Prostate gland (tissue), 2 donors: ENCODE results near the gene DST. TPM values are rescaled to one million over a fixed set of nuclear protein-coding genes. Genes with fewer than 3 reads are reported as not detected.

Source experiments
- DNase-seq: peaks from one replicate; pipeline ENCODE4 v3.0.0-alpha.2; 2019; ENCODE audit warnings: low spot score
- H3K27ac ChIP-seq, 2 donors: fragments of 200-600 bp; sonication (generic); 2 replicates each; pipeline ENCODE4 v1.5.1; 2017 to 2019
- H3K27me3 ChIP-seq: fragments of 200-600 bp; sonication (generic); replicated peaks from 2 replicates; pipeline ENCODE4 v1.5.1; 2019; ENCODE audit not compliant: insufficient read depth
- H3K36me3 ChIP-seq, 2 donors: fragments of 200-600 bp; sonication (generic); 1 replicate in 1 of 2; 2 replicates in 1 of 2; pipeline versions ENCODE4 v1.5.1 to v1.8.1; 2017 to 2019
- H3K4me1 ChIP-seq: fragments of 200-600 bp; sonication (generic); replicated peaks from 2 replicates; pipeline ENCODE4 v1.5.1; 2019
- H3K4me3 ChIP-seq, 2 donors: fragments of 200-600 bp; sonication (generic); 2 replicates each; pipeline ENCODE4 v1.5.1; 2017 to 2019
- H3K9me3 ChIP-seq: fragments of 200-600 bp; sonication (generic); 2 replicates; pipeline ENCODE4 v1.5.1; 2017
- POLR2A ChIP-seq: fragments of 450-650 bp; IDR thresholded peaks from one replicate; pipeline ENCODE4 v1.6.1; 2016; ENCODE audit warnings: antibody characterized with exemption, mild to moderate bottlenecking
- POLR2AphosphoS5 ChIP-seq: sonication (generic); formaldehyde crosslinking; IDR thresholded peaks from one replicate; pipeline ENCODE4 v1.6.1; 2017; ENCODE audit warnings: antibody characterized with exemption
- WGBS: methylation state at CpG from one replicate; pipeline ENCODE4 v1.1.5; 2018; 5-methylcytosine and 5-hydroxymethylcytosine counted together
- intact Hi-C: fragments of 100-400 bp; cut with DNase I; formaldehyde crosslinking; loops from one replicate; pipeline ENCODE4 v1.14.2; 2022
- total RNA-seq, 2 donors: library from RNA; depleted of rRNA; stranded (reverse); fragments of >200 nt; gene quantifications; one replicate each; pipeline ENCODE4 v1.1.0, GENCODE V29; 2016
- TF ChIP-seq, protein P1 (sequence below), 4 experiments: fragments of 200-600 bp in 2 of 4; fragments of 450-650 bp in 2 of 4; sonication (generic) in 2 of 4; IDR thresholded peaks; 1 replicate in 3 of 4; 2 replicates in 1 of 4; pipeline ENCODE4 v1.5.1; 2016 to 2019; ENCODE audit warnings: antibody characterized with exemption in 4 of 4, mild to moderate bottlenecking in 2 of 4, moderate library complexity in 2 of 4

The DST gene
- total RNA-seq, 2 donors from 2014 or later, result 131 to 242 TPM

DNA sequence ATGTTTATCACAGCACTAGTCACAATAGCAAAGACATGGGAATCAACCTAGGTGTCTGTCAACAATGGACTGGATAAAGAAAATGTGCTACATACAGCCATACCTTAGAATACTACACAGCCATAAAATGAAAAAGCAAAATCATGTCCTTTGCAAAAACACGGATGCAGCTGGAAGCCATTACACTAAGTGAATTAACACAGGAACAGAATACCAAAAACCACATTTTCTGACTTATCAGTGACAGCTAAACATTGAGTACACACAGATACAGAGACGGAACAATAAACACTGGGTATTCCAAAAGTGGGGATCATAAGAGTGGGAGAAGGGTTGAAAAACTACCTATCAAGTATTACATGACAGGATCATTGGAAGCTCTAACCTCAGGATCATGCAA is 43.3 kb upstream of the DST start:
- H3K4me1 ChIP-seq, result no peaks in the 10 kb centered on the region
- H3K9me3 ChIP-seq, result no peaks in the 10 kb centered on the region
- DNase-seq, result no peak
- no peaks in the 10 kb centered on the region for H3K36me3 ChIP-seq
- H3K27me3 ChIP-seq, result no peaks in the 10 kb centered on the region
- WGBS, result 76% methylated on average over 2 of the region's 2 CpGs
- H3K4me3 ChIP-seq, result no peak overlapping the region
- intact Hi-C loops, result no loop called here
- TF ChIP-seq POLR2A (no peak), POLR2AphosphoS5 (no peak)
- TF ChIP-seq, protein P1, sequence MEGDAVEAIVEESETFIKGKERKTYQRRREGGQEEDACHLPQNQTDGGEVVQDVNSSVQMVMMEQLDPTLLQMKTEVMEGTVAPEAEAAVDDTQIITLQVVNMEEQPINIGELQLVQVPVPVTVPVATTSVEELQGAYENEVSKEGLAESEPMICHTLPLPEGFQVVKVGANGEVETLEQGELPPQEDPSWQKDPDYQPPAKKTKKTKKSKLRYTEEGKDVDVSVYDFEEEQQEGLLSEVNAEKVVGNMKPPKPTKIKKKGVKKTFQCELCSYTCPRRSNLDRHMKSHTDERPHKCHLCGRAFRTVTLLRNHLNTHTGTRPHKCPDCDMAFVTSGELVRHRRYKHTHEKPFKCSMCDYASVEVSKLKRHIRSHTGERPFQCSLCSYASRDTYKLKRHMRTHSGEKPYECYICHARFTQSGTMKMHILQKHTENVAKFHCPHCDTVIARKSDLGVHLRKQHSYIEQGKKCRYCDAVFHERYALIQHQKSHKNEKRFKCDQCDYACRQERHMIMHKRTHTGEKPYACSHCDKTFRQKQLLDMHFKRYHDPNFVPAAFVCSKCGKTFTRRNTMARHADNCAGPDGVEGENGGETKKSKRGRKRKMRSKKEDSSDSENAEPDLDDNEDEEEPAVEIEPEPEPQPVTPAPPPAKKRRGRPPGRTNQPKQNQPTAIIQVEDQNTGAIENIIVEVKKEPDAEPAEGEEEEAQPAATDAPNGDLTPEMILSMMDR (IDR thresholded peaks at IDR 0.05), result no peak
- no peak overlapping the region for H3K27ac ChIP-seq

DNA sequence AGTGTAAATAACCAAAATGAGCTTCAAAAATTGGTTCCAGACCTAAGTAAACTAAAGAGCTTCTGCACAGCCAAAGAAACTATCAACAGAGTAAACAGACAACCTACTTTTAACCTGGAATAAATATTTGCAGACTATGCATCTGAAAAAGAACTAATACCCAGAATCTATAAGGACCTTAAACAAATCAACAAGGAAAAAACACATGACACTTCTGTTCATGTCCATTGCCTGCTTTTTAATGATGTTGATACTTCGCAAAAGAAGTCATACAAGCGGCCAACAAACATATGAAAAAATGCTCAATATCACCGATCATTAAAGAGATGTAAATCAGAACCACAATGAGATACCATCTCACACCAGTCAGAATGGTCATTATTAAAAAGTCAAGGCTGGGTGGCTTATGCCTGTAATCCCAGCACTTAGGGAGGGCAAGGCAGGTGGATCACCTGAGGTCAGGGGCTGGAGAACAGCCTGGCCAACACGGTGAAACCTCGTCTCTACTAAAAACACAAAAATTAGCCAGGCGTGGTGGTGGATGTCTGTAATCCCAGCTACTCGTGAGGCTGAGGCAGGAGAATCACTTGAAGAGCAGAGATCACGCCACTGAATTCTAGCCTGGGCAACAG is 42.5 kb upstream of the DST start:
- TF ChIP-seq, protein P1 (IDR thresholded peaks at IDR 0.05), result no peak
- no peak for TF ChIP-seq POLR2A
- TF ChIP-seq POLR2AphosphoS5, result no peak

DNA sequence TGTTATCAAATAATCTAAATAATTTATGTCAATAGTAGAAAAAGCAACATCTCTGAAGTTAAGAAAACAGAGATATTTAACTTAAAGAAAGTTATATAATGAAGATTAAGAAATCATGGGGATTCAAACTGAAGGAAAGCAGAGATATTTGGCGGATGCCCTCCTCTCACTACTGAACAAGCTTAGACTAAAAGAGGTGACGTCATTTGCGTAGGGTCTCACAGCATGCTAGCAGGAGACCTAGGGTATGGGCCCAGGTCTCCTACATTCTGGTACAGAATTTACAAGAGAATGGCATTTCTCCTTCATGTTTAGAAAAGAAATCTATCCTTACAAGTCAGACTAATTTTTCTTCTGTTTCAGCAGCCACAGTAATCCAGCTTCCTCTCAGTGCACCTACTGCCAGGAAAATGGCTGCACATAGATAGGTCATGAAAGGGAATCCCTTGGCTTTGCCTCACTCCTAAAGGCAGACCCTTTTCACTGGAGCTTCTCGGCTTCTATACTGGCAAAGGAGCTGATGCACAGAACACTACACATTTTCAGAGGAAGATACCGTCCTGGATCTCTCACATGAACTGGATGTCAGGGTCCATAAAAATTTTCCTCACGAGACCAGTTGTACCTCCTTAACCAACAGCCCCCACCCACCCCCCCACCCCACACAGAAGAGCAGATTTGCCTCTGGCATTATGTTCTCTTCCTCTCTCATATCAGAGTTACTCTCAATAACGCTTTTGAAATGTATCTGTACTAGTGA is 41.8 kb upstream of the DST start:
- Histone ChIP-seq H3K4me3 (no peak overlapping the region), H3K4me1 (no peaks in the 10 kb centered on the region), H3K27ac (no peak overlapping the region), H3K9me3 (no peaks in the 10 kb centered on the region), H3K36me3 (no peaks in the 10 kb centered on the region), H3K27me3 (no peaks in the 10 kb centered on the region)
- DNase-seq, result no peak
- TF ChIP-seq, protein P1 (IDR thresholded peaks at IDR 0.05), result no peak
- no peak for TF ChIP-seq POLR2AphosphoS5
- no peak for TF ChIP-seq POLR2A
- intact Hi-C loops, result no loop called here
- 60% methylated on average over 7 of the region's 7 CpGs for WGBS

More for the DNA sequence above, 42.5 kb upstream of the DST start:
- no peaks in the 10 kb centered on the region for H3K27me3 ChIP-seq
- DNase-seq, result no peak
- H3K27ac ChIP-seq, result no peak overlapping the region
- intact Hi-C loops, result no loop called here
- H3K36me3 ChIP-seq, result no peaks in the 10 kb centered on the region
- no peaks in the 10 kb centered on the region for H3K4me1 ChIP-seq
- 83% methylated on average over 8 of the region's 8 CpGs for WGBS
- no peak overlapping the region for H3K4me3 ChIP-seq
- H3K9me3 ChIP-seq, result no peaks in the 10 kb centered on the region

DNA sequence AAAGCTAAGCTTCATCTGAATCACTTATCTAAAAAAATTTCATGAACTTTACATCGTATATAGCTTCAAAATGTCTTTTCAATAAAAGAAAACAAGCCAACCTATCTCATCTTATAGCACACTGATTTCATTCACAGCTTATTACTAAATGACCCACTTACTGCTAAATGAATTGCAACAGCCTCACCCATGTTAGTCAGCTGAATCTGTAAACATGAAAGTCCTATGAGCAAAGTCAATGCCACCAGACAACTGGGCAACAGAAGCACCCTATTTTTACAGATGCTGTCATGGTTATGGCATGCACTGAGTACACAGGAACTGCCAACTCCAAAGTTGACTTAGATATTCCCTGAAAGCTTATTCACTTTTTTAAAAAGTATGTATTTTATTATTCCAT is 41.2 kb upstream of the DST start:
- peak; percentile 67 for TF ChIP-seq POLR2AphosphoS5
- TF ChIP-seq POLR2A, result no peak
- TF ChIP-seq, protein P1 (IDR thresholded peaks at IDR 0.05), result no peak
- Histone ChIP-seq H3K27ac (no peak overlapping the region), H3K4me1 (no peaks in the 10 kb centered on the region), H3K4me3 (no peak overlapping the region), H3K27me3 (no peaks in the 10 kb centered on the region), H3K9me3 (no peaks in the 10 kb centered on the region), H3K36me3 (no peaks in the 10 kb centered on the region)
- peak; percentile 51 for DNase-seq
- WGBS, result 79% methylated on average over 1 of the region's 1 CpG
- intact Hi-C loops, result no loop called here

DNA sequence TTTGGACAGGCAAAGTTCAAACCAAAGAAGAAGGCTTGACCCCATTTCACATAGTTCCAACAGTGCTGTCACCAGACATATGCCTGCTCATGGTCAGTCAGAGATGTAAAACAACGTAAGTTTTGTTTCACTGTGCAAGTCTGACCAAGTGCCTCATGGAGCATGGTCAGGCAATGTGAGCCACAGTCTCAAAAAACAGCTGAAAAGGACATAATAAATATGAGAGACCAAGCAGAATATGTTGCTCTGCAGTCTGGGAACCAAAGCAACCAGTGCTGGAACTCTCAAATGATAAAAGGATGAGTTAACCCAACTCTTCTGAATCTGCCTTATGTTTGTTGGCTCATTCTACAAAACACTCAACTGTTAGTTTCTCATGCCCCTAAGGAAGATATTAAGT is 39.9 kb upstream of the DST start:
- Histone ChIP-seq H3K4me1 (no peaks in the 10 kb centered on the region), H3K27me3 (no peaks in the 10 kb centered on the region), H3K27ac (no peak overlapping the region), H3K36me3 (no peaks in the 10 kb centered on the region), H3K4me3 (no peak overlapping the region), H3K9me3 (no peaks in the 10 kb centered on the region)
- intact Hi-C loops, result no loop called here
- no peak for DNase-seq
- 100% methylated on average over 1 of the region's 1 CpG for whole genome bisulfite sequencing
- TF ChIP-seq POLR2A (no peak), POLR2AphosphoS5 (no peak)
- TF ChIP-seq, protein P1 (IDR thresholded peaks at IDR 0.05), result no peak
